Mucosa of descending colon (tissue), 3 donors: ENCODE data around the gene RBM19. TPM values are rescaled to one million over a fixed set of nuclear protein-coding genes. Genes with fewer than 3 reads are reported as not detected.

Experiments
- ATAC-seq: fragments of 200-7000 bp; cut with Tn5 transposase; one replicate; pipeline ENCODE4 v1.9.1; 2020; ENCODE audit warnings: mild to moderate bottlenecking, moderate library complexity
- DNase-seq, 3 donors: peaks; one replicate each; pipeline ENCODE4 v3.0.0-alpha.2; 2020
- H3K36me3 ChIP-seq: fragments of 200-600 bp; one replicate; pipeline ENCODE4 v1.8.0; 2021; ENCODE audit warnings: low read depth, mild to moderate bottlenecking
- H3K4me1 ChIP-seq: fragments of 200-600 bp; one replicate; pipeline ENCODE4 v1.8.0; 2021; ENCODE audit warnings: low read depth, mild to moderate bottlenecking
- H3K4me3 ChIP-seq: fragments of 200-600 bp; one replicate; pipeline ENCODE4 v1.8.0; 2021; ENCODE audit warnings: mild to moderate bottlenecking
- H3K9me3 ChIP-seq: fragments of 200-600 bp; one replicate; pipeline ENCODE4 v1.8.0; 2021; ENCODE audit warnings: mild to moderate bottlenecking
- intact Hi-C, 2 donors: fragments of 100-400 bp; cut with DNase I in 1 of 2; cut with micrococcal nuclease in 1 of 2; formaldehyde crosslinking; loops; one replicate each; pipeline versions ENCODE4 v1.11.0 to v1.11.1; 2022; cut with DNase I, micrococcal nuclease
- total RNA-seq, 3 donors: library from RNA; stranded (reverse); fragmentation: NEBNext Ultra II Directional in 2 of 3; extraction: Animal tissue kit (Norgen Biotek cat#: 25700) in 2 of 3; gene quantifications; one replicate each; pipeline versions ENCODE4 v1.2.1 to v1.2.4, GENCODE V29; 2021 to 2023
- TF ChIP-seq, protein P1 (sequence below): fragments of 200-600 bp; IDR thresholded peaks from one replicate; pipeline ENCODE4 v1.8.0; 2022; ENCODE audit warnings: antibody characterized with exemption, mild to moderate bottlenecking
- donor health status: DM: no; HTN: no; CAD: no; lungs with moderate emphysema.
- donor health status: DM: no; HTN: no; CAD: no.
- donor health status: DM: no; HTN: yes; CAD: no.

RBM19 gene
- total RNA-seq, 3 donors from 2014 or later = 22.5 to 38.4 (median 32.9) TPM

DNA sequence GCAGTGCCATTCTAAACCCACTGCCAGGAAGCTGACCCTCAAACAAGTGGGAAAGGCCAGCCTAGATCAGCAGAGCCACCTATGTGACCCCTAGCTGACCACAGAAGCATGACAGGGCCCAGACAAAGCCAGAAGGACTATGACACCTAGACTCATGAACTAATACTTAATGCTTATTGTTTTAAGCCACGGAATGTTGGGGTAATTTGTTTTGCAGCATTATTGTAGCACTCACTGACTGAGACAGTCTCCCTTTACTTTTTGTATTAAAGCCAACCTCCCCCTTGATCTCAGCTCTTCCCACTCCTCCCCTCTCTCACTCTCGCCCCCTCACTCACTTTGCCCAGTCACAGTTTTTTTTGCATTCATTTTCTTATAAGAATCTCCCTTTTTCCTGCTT, 186.4 kb downstream of the RBM19 start:
- Histone ChIP-seq H3K4me1 (no peaks in the 10 kb centered on the region), H3K4me3 (no peak overlapping the region), H3K9me3 (no peaks in the 10 kb centered on the region), H3K36me3 (no peaks in the 10 kb centered on the region)
- intact Hi-C loops = no loop called here
- TF ChIP-seq, protein P1, sequence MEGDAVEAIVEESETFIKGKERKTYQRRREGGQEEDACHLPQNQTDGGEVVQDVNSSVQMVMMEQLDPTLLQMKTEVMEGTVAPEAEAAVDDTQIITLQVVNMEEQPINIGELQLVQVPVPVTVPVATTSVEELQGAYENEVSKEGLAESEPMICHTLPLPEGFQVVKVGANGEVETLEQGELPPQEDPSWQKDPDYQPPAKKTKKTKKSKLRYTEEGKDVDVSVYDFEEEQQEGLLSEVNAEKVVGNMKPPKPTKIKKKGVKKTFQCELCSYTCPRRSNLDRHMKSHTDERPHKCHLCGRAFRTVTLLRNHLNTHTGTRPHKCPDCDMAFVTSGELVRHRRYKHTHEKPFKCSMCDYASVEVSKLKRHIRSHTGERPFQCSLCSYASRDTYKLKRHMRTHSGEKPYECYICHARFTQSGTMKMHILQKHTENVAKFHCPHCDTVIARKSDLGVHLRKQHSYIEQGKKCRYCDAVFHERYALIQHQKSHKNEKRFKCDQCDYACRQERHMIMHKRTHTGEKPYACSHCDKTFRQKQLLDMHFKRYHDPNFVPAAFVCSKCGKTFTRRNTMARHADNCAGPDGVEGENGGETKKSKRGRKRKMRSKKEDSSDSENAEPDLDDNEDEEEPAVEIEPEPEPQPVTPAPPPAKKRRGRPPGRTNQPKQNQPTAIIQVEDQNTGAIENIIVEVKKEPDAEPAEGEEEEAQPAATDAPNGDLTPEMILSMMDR = no peak
- DNase-seq = no peak
- ATAC-seq = no peak

DNA sequence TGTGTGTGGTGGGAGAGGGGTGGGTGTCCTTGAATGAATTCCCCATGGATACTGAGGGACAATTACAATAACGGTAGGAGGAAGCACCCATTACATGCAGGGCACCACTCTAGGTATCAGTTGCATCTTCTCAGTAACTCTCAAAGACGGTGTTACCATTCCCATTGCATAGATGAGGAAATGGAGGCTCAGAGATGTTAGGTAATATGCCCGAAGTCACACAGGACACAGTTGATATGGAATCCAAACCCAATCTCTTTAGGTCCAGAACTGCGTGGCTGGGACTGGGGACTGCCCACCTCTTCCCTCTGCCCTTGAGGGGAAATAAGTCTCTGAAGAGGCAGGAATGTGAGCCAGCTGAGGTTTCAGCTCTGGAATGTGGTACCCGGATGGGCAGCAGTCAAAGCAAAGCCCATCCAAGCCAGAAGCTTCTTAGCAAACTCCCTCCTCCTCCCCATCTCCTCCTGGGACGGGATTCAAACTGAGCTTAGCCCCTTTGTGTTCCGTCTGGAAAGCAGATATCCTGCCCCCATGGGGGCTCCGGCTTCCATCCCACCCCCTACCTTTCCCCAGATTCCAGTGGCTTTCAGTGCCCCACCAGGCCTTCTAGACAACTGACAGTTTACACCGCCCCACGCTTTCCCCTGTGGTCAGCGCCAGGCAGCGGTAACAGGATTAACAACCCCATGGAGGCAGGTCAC, 187.5 kb downstream of the RBM19 start:
- no peak overlapping the region for H3K4me3 ChIP-seq
- H3K36me3 ChIP-seq = no peaks in the 10 kb centered on the region
- DNase-seq = no peak
- H3K9me3 ChIP-seq = no peaks in the 10 kb centered on the region
- TF ChIP-seq, protein P1 = no peak
- intact Hi-C loops = no loop called here
- no peak for ATAC-seq
- H3K4me1 ChIP-seq = no peaks in the 10 kb centered on the region

DNA sequence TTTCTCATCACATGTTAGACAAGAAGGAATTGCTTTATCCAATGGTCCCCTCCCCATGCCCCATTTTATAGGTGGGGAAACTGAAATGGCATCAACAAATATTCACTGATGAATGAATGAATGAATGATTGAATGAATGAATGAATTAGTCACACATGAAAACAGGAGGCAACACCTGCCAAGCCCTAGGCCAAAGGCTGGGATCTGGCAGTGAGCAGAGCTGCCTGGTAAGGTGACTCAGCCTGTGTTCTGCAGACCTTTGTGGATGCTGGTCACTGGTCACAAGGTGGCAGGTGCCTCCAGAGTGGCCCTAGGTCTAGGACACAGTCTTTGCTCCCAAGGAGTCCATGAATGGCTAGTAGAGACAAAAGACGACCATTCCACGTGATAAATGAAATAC, 188.4 kb downstream of the RBM19 start:
- ATAC-seq (no peak), DNase-seq (no peak)
- TF ChIP-seq, protein P1 = no peak
- Histone ChIP-seq H3K4me1 (no peaks in the 10 kb centered on the region), H3K4me3 (no peak overlapping the region), H3K9me3 (no peaks in the 10 kb centered on the region), H3K36me3 (no peaks in the 10 kb centered on the region)
- intact Hi-C loops = no loop called here

DNA sequence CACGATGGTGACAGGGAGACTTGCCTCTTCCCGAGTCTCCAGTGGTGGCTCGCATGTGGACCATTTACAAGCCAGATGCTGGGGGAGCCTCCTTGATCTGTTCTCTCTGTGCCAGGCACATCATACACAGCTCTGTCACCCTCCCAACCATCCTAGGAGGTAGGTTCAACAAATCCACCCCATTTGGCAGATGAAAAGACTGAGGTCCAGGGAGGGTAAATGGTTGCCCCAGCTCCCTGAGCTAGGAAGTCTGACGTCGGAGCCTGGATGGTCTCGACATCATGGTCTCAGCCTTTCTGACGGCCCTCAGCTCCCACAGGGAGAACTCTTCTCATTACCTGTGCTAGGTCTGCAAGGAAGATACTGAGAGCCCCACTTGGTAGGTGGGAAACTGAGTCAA, 189.6 kb downstream of the RBM19 start:
- intact Hi-C loops = no loop called here
- ATAC-seq (no peak), DNase-seq (no peak)
- TF ChIP-seq, protein P1 = no peak
- Histone ChIP-seq H3K9me3 (no peaks in the 10 kb centered on the region), H3K4me3 (no peak overlapping the region), H3K36me3 (no peaks in the 10 kb centered on the region), H3K4me1 (no peaks in the 10 kb centered on the region)

DNA sequence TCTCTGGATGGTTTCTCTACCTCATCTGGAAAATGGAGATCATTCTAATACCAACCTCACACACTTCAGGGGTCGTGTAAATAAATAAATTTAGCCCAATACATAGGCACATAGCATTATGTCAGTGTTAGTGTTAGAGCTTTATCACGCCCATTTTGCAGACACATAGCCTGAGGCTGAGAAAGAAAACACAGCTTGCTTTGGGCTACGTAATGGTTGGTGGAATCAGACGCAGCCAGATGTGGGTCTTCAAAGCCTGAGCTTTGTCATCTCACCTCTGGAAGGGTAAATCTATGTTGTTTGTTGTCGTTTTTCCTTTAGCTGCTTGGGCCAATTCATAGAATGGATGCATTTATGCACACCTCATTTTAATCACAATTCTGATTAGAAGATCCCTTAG, 191.6 kb downstream of the RBM19 start:
- TF ChIP-seq, protein P1 = no peak
- Histone ChIP-seq H3K4me1 (no peaks in the 10 kb centered on the region), H3K9me3 (no peaks in the 10 kb centered on the region), H3K36me3 (no peaks in the 10 kb centered on the region), H3K4me3 (no peak overlapping the region)
- no peak for ATAC-seq
- no peak for DNase-seq
- intact Hi-C loops = no loop called here
